Measurements from ENCODE around the gene LAMC1.

LAMC1 gene

DNA sequence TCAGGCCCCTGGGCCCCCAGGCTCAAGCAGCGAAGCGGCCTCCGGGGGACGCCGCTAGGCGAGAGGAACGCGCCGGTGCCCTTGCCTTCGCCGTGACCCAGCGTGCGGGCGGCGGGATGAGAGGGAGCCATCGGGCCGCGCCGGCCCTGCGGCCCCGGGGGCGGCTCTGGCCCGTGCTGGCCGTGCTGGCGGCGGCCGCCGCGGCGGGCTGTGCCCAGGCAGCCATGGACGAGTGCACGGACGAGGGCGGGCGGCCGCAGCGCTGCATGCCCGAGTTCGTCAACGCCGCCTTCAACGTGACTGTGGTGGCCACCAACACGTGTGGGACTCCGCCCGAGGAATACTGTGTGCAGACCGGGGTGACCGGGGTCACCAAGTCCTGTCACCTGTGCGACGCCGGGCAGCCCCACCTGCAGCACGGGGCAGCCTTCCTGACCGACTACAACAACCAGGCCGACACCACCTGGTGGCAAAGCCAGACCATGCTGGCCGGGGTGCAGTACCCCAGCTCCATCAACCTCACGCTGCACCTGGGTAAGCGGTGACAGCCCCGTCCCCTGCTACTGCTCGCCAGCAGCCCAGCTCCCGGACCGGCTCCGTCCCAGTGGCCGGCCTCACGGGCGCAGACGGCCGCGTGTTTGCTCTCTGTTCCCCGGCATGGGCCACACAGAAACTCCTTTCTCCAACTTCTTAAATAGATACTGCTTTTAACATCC is 539 bp downstream of the LAMC1 start (continued):
- TF ChIP-seq, protein P1, sequence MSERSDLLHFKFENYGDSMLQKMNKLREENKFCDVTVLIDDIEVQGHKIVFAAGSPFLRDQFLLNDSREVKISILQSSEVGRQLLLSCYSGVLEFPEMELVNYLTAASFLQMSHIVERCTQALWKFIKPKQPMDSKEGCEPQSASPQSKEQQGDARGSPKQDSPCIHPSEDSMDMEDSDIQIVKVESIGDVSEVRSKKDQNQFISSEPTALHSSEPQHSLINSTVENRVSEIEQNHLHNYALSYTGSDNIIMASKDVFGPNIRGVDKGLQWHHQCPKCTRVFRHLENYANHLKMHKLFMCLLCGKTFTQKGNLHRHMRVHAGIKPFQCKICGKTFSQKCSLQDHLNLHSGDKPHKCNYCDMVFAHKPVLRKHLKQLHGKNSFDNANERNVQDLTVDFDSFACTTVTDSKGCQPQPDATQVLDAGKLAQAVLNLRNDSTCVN (tag by site-specific recombination; optimal IDR thresholded peaks at IDR 0.05) = peak; percentile 76
- TF ChIP-seq ZNF2 (tag by site-specific recombination; IDR thresholded peaks at IDR 0.05) = peak; percentile 96
- TF ChIP-seq ZFP41 (tag by site-specific recombination; IDR thresholded peaks at IDR 0.05; ENCODE audit: borderline replicate concordance) = no peak
- TF ChIP-seq, protein P2, sequence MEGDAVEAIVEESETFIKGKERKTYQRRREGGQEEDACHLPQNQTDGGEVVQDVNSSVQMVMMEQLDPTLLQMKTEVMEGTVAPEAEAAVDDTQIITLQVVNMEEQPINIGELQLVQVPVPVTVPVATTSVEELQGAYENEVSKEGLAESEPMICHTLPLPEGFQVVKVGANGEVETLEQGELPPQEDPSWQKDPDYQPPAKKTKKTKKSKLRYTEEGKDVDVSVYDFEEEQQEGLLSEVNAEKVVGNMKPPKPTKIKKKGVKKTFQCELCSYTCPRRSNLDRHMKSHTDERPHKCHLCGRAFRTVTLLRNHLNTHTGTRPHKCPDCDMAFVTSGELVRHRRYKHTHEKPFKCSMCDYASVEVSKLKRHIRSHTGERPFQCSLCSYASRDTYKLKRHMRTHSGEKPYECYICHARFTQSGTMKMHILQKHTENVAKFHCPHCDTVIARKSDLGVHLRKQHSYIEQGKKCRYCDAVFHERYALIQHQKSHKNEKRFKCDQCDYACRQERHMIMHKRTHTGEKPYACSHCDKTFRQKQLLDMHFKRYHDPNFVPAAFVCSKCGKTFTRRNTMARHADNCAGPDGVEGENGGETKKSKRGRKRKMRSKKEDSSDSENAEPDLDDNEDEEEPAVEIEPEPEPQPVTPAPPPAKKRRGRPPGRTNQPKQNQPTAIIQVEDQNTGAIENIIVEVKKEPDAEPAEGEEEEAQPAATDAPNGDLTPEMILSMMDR (tag by site-specific recombination; IDR thresholded peaks at IDR 0.05) = peak; percentile 96
- TF ChIP-seq ZNF302 (tag by site-specific recombination; IDR thresholded peaks at IDR 0.05; ENCODE audit: low read depth) = no peak
- no peak for TF ChIP-seq ZBTB48 (tag by site-specific recombination; IDR thresholded peaks at IDR 0.05)
- TF ChIP-seq, protein P3, sequence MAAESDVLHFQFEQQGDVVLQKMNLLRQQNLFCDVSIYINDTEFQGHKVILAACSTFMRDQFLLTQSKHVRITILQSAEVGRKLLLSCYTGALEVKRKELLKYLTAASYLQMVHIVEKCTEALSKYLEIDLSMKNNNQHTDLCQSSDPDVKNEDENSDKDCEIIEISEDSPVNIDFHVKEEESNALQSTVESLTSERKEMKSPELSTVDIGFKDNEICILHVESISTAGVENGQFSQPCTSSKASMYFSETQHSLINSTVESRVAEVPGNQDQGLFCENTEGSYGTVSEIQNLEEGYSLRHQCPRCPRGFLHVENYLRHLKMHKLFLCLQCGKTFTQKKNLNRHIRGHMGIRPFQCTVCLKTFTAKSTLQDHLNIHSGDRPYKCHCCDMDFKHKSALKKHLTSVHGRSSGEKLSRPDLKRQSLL (tag by site-specific recombination; IDR thresholded peaks at IDR 0.05) = peak; percentile 63
- TF ChIP-seq ZEB2 (tag by site-specific recombination; IDR thresholded peaks at IDR 0.05) = peak; percentile 90
- peak; percentile 76; the same call in 1 of the 2 replicates for TF ChIP-seq BCL11A (tag by site-specific recombination; IDR thresholded peaks at IDR 0.05; ENCODE audit: low read depth)
- TF ChIP-seq ZBTB20 (tag by site-specific recombination; IDR thresholded peaks at IDR 0.05) = peak; percentile 85
- TF ChIP-seq ZSCAN30 (tag by site-specific recombination; IDR thresholded peaks at IDR 0.05) = peak; percentile 40; the same call in 1 of the 2 replicates
- TF ChIP-seq ZNF112 (tag by site-specific recombination; IDR thresholded peaks at IDR 0.05) = no peak
- peak; percentile 79 for TF ChIP-seq KLF16 (tag by site-specific recombination; IDR thresholded peaks at IDR 0.05)
- TF ChIP-seq ZNF24 (tag by site-specific recombination; IDR thresholded peaks at IDR 0.05) = no peak
- TF ChIP-seq ZBTB8A (tag by site-specific recombination; IDR thresholded peaks at IDR 0.05) = peak; percentile 26; the same call in 1 of the 2 replicates
- TF ChIP-seq SP7 (tag by site-specific recombination; IDR thresholded peaks at IDR 0.05) = peak; percentile 49
- TF ChIP-seq SCRT1 (tag by site-specific recombination; IDR thresholded peaks at IDR 0.05; ENCODE audit: borderline replicate concordance) = peak; percentile 34; the same call in 1 of the 2 replicates
- peak; percentile 85 for TF ChIP-seq ZNF121 (tag by site-specific recombination; IDR thresholded peaks at IDR 0.05)
- TF ChIP-seq ZNF791 (tag by site-specific recombination; IDR thresholded peaks at IDR 0.05) = no peak
- TF ChIP-seq, protein P4, sequence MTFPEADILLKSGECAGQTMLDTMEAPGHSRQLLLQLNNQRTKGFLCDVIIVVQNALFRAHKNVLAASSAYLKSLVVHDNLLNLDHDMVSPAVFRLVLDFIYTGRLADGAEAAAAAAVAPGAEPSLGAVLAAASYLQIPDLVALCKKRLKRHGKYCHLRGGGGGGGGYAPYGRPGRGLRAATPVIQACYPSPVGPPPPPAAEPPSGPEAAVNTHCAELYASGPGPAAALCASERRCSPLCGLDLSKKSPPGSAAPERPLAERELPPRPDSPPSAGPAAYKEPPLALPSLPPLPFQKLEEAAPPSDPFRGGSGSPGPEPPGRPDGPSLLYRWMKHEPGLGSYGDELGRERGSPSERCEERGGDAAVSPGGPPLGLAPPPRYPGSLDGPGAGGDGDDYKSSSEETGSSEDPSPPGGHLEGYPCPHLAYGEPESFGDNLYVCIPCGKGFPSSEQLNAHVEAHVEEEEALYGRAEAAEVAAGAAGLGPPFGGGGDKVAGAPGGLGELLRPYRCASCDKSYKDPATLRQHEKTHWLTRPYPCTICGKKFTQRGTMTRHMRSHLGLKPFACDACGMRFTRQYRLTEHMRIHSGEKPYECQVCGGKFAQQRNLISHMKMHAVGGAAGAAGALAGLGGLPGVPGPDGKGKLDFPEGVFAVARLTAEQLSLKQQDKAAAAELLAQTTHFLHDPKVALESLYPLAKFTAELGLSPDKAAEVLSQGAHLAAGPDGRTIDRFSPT (tag by site-specific recombination; IDR thresholded peaks at IDR 0.05) = peak; percentile 79

All from HEK293 (cell line).